Non-pigmented ciliary epithelial cell (primary cell): ENCODE data around the gene WDR81.
"Not testable (repeated sequence)": the region's sequence is repeated elsewhere in the genome, so short reads cannot be mapped to it uniquely, and the experiment has no call there.

Source experiments
- DNase-seq: peaks from one replicate; pipeline ENCODE4 v3.0.0-alpha.2; 2010; ENCODE audit warnings: low read depth

The WDR81 gene

DNA sequence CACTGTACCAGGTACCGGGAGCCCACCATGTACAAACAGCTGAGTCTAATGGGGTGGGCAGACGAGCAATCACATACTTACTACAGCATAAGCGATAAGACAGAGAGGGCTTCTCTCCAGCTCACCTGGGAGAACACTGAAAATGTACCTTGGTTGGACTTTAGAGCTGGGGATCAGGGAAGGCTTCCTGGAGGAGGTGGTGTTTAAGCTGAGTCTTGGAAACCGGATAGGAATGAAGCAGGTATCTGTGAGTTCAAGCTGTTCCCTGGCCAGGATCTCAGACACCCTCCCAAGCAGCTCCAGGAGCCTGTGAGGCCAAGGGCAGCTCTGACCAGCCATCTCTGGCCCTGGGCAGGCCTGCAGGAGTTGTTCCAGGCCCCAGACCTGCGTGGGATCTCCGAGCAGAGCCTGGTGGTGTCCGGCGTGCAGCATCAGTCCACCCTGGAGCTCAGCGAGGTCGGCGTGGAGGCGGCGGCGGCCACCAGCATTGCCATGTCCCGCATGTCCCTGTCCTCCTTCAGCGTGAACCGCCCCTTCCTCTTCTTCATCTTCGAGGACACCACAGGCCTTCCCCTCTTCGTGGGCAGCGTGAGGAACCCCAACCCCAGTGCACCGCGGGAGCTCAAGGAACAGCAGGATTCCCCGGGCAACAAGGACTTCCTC is 29.4 kb downstream of the WDR81 start:
- no peak for DNase-seq

DNA sequence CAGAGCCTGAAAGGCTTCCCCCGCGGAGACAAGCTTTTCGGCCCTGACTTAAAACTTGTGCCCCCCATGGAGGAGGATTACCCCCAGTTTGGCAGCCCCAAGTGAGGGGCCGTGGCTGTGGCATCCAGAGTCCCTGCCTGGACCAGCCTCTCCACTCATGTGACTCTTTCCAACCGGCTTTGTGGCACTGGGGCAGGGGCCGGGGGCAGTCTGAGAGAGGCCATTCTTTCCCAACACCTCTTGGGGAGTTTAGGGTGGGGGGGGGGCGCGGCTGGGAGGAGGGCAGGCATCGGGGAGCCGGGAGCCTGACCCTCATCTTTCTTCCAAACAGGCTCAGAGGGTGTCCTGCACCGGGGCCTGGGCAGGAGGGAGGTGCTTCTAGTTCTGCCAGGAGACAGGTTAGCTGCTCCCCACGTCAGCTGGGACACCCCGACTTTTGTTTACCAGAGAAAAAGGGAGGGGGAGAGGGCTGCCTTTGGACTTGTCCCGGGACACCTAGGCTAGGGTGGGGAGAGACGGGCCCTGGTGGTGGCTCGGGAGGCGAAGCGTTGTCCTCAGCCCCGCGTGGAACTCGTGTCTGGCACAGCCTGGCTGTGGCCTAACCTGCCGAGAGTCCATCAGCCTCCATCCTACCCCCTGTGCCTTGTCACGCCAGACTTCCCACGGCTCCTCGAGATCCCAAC is 30.1 kb downstream of the WDR81 start:
- no peak for DNase-seq

DNA sequence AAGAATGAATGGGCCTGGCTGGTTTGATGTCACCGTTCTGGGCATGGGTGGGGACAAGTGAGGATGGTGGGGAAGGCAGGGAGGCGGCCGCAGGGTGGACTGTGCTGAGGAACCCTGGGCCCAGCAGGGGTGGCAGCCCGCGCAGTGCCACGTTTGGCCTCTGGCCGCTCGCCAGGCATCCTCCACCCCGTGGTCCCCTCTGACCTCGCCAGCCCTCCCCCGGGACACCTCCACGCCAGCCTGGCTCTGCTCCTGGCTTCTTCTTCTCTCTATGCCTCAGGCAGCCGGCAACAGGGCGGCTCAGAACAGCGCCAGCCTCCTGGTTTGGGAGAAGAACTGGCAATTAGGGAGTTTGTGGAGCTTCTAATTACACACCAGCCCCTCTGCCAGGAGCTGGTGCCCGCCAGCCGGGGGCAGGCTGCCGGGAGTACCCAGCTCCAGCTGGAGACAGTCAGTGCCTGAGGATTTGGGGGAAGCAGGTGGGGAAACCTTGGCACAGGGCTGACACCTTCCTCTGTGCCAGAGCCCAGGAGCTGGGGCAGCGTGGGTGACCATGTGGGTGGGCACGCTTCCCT is 30.8 kb downstream of the WDR81 start:
- DNase-seq, result no peak

DNA sequence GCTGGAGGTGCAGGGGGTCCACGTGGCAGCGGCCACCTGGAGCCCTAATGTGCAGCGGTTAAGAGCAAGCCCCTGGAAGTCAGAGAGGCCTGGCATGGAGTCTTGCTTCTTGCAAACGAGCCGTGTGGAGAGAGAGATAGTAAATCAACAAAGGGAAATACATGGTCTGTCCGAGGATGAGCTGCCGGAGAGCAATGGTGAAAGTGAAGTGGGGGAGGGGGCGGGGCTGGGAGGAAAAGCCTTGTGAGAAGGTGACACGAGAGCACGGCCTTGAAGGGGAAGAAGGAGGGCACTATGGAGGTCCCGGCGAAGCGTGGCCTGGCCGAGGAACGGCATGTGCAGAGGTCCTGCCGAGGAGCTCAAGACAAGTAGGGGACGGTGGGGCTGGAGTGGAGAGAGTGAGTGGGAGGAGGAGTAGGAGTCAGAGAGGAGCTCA is 31.3 kb downstream of the WDR81 start:
- DNase-seq, result no peak

DNA sequence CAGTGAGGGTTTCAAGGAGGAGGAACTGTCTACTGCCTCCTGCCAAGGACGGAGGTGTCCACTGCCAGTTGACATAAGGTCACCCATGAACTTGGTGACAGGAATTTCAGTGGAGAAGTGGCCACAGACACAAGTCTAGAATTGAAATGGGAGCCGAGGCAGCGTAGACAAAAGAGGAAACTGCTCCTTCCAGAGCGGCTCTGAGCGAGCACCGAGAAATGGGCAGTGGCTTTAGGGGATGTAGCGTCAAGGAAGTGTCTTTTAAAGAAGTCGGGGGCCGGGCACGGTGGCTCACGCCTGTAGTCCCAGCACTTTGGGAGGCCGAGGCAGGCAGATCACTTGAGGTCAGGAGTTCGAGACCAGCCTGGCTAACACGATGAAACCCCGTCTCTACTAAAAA is 34.3 kb downstream of the WDR81 start:
- DNase-seq, result no peak

DNA sequence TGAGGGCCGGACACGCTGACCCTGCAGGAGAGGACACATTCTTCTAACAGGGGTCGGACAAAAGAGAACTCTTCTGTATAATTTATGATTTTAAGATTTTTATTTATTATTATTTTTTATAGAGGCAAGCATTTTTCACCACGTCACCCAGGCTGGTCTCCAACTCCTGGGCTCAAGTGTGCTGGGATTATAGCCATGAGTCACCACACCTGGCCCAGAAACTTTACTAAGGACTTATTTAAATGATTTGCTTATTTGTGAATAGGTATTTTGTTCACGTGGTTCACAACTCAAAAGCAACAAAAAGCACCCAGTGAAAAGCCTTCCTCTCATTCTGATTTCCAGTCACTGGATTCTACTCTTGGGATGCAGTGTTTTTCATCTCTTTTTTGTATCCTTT is 35.0 kb downstream of the WDR81 start:
- no peak for DNase-seq

DNA sequence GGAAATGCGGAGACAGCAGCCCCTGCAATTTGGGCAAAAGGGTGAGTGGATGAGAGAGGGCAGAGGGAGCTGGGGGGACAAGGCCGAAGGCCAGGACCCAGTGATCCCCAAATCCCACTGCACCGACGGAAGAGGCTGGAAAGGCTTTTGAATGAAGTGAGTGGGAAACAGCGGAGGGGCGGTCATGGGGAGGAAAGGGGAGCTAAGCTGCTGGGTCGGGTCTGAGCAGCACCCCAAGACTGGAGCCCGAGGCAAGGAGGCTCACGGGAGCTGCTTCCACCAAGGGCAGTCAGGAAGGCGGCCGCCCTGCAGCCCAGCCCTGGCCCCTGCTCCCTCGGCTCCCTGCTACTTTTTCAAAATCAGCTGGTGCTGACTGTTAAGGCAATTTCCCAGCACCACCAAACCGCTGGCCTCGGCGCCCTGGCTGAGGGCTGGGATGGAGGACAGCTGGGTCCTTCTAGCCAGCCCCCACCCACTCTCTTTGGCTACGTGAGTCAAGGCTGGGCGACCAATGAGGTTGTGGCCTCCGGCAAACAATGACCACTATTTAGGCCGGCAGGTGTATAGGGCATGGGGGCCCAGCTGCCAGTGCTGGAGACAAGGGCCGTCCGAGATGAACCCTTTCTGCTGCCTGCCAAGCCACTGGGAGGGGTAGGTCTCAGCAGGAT is 37.9 kb downstream of the WDR81 start:
- DNase-seq, result no peak

DNA sequence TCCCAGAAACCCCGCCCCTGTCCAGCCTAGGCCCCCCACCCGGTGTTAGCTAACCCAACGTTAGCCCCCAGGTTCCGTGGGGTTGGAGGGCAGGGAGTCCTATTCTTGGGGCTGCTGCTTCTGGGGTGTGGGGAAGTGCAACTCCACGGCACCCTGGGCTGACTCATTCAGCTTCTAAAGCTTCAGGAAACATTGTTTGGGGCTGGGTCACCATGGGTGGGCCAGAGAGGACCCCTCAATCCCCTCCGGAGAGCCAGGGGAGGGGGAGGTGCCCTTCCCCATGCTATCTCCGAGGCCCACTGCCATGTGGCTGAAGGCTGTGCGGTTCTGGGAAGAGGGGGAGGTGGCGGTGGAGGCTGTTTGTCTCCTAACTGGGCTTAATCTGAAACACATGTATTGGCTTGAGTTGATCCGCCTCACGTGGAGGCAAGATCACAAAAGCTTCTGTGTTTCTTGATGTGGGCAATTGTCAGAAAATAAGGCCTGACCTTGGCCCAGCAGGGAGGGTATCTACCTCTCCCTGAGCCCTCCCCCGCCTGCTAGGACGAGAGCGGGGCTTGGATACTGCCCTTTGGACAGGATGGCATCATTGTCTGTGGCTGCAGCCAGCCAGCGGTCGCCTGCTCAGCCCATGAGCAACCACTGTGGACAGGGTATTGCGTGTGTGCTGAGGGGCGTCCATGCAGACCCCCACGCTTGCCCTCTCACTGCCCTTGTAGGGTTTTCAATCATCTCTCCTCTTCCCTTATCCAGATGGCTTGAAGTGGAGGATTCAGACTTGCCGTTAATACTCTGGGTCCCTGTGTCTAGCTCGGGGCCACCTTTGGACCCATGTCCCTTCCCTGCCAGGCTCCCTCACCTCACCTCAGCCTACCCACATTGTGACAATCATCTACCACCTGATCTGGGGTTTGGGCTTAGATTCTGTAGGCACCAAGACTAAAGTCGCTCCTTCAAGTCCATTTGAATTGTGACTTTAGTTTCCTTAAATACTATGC is 38.7 kb downstream of the WDR81 start:
- no peak for DNase-seq

DNA sequence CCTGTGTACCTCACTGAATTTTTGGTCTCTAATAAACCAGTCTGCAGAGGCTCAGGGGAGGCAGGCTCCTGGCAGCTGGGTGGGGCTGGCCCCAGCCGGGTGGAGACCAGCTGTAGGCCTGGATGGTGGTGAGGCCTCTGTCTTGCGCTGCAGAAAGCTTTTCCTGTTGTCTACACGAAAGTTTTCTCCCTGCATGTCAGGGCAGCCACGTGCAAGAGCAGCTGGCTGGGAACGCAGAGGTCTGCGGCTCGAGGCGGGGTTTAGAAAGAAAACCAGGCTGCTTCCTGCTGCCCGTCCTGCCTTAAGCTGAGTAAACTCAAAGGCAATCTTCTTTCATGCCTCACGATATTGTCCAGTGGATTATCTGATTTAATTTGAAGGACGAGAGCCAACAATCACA is 39.8 kb downstream of the WDR81 start:
- no peak for DNase-seq

DNA sequence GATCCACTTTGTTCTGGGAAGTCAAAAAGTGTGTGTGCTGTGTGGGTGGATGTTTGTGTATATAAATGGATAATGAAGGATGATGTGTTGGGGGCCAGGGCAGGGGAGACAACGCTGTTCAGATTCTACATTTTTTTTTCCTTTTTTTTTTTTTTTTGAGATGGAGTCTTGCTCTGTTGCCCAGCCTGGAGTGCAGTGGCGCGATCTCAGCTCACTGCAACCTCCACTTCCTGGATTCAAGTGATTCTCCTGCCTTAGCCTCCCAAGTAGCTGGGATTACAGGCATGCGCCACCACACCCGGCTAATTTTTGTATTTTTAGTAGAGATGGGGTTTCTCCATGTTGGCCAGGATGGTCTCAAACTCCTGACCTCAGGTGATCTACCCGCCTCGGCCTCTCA is 40.2 kb downstream of the WDR81 start:
- not testable (repeated sequence) for DNase-seq

DNA sequence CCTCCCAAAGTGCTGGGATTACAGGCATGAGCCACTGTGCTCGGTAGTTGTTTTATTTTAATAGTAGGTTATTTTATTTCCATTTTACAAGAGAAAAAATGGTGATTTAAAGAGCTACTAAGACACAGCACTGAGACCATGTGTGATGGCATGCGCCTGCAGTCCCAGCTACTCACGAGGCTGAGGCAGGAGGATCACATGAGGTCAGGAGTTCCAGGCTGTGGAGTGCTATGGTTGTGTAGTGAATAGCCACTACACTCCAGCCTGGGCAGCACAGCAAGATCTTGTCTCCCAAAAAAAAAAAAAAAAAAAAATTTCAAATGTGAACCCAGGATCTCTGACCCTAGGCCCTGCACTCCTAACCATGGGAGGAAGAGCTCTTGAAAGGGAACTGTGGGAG is 41.1 kb downstream of the WDR81 start:
- DNase-seq, result no peak

DNA sequence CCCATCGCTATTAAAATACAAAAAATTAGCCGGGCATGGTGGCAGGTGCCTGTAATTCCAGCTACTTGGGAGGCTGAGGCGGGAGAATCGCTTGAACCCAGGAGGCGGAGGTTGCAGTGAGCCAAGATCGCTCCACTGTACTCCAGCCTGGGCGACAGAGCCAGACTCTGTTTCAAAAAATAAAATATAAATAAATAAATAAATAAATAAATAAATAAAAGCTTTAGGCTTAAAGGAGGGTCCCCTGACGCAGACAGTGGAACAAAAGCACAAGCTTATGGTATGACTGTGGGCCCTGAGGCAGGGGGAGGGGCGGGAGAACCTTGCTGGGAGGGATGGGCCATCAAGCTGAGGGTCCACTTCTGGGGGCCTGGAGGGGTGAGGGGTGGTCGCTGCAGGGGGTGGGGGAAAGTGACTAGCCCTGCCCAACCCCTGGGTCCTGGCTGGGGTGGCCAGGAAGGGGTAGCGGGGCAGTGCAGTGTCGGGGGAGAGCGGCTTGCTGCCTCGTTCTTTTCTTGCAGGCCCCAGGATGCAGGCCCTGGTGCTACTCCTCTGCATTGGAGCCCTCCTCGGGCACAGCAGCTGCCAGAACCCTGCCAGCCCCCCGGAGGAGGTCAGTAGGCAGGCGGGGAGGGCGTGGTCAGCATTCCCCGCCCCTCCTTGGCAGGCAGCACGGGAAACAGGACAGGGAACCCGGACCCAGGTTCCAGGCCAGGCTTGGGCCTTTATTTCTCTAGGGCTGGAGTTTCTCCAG is 42.1 kb downstream of the WDR81 start:
- no peak for DNase-seq

DNA sequence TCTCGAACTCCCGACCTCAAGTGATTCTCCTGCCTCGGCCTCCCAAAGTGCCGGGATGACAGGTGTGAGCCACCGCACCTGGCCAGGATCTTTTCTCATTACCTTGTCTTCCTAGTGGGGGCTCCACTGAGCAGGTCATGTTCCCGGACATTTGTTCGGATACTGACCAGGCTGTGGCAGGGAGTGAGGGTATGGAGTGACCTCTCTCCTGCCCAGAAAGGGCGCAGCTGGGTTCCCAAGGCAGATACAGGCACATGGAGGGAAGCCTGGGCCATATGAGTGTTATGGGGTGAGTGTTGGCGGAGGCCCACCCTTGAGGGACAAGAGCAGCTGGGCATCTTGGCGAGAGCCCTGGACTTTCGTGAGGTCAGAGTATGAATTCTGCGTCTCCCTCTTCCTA is 42.9 kb downstream of the WDR81 start:
- DNase-seq, result no peak

DNA sequence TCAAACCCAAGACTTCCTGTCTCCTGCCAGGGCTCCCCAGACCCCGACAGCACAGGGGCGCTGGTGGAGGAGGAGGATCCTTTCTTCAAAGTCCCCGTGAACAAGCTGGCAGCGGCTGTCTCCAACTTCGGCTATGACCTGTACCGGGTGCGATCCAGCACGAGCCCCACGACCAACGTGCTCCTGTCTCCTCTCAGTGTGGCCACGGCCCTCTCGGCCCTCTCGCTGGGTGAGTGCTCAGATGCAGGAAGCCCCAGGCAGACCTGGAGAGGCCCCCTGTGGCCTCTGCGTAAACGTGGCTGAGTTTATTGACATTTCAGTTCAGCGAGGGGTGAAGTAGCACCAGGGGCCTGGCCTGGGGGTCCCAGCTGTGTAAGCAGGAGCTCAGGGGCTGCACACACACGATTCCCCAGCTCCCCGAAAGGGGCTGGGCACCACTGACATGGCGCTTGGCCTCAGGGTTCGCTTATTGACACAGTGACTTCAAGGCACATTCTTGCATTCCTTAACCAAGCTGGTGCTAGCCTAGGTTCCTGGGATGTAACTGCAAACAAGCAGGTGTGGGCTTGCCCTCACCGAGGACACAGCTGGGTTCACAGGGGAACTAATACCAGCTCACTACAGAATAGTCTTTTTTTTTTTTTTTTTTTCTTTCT is 45.4 kb downstream of the WDR81 start:
- DNase-seq, result no peak

DNA sequence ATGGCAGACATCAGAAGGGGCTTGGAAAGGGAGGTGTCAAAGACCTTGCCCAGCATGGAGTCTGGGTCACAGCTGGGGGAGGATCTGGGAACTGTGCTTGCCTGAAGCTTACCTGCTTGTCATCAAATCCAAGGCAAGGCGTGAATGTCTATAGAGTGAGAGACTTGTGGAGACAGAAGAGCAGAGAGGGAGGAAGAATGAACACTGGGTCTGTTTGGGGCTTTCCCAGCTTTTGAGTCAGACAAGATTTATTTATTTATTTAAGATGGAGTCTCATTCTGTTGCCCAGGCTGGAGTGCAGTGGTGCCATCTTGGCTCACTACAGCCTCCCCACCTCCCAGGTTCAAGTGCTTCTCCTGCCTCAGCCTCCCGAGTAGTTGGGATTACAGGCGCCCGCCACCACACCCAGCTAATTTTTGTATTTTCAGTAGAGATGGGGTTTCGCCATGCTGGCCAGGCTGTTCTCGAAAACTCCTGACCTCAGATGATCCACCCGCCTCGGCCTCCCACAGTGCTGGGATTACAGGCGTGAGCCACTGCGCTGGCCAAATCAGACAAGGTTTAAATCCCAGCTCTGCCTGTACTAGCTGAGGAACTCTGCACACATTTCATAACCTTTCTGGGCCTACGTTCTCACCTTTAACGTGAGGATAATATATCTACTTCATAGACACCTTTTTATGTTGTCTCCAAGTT is 48.6 kb downstream of the WDR81 start:
- not testable (repeated sequence) for DNase-seq

DNA sequence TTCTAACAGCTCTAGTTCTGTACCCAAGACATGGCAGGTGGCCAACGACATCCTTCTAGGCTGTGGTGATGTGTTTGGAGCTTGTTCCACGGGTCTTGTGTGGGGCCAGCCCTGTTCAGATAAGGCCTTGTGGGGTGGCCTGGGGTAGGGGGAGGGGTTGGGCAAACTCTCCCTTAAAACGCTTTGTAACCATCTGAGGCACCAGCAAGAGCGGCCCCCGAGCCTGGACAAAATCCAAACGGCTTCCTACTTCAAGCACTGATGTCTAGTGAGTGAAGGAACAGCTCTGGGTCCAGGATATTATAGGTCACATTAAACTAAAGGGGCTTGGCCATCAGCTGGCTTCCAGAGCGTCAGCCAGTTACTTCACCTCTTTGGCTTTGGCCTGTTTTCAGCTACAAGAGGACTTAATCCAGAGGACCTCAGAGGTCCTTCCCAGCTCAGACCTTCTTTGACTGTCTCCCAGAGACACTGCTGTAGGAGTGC is 49.2 kb downstream of the WDR81 start:
- no peak for DNase-seq

DNA sequence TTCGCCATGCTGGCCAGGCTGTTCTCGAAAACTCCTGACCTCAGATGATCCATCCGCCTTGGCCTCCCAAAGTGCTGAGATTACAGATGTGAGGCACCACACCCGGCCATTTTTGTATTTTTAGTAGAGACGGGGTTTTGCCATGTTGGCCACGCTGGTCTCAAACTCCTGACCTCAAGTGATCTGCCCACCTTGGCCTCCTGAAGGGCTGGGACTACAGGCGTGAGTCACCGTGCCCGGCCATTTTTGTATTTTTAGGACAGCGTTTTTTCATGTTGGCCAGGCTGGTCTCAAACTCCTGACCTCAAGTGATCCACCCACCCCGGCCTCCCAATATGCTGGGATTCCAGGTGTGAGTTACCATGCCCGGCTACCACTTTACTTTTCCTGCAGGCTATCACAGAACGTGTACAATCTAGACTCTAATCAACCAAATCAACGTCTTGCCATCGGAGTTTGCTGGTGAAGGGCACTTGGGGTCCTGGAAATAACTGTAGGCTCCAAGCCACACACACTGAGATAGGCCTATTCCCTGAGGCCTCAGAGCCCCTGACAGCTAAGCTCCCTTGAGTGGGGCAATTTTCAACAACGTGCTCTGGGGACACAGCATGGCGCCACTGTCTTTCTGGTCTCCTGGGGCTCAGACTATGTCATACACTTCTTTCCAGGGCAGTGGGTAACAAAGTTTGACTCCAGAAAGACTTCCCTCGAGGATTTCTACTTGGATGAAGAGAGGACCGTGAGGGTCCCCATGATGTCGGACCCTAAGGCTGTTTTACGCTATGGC is 50.1 kb downstream of the WDR81 start:
- no peak for DNase-seq

DNA sequence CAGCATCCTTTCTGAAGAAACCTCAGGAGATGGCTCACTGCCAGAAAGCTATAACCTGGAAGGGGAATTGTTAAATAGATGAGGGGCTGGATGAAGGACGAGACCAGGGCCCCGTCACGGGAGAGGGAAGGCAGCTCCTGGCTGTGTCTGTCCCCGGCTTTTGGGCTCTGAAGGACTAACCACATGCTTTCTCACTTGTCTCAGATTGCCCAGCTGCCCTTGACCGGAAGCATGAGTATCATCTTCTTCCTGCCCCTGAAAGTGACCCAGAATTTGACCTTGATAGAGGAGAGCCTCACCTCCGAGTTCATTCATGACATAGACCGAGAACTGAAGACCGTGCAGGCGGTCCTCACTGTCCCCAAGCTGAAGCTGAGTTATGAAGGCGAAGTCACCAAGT is 51.8 kb downstream of the WDR81 start:
- DNase-seq, result no peak

DNA sequence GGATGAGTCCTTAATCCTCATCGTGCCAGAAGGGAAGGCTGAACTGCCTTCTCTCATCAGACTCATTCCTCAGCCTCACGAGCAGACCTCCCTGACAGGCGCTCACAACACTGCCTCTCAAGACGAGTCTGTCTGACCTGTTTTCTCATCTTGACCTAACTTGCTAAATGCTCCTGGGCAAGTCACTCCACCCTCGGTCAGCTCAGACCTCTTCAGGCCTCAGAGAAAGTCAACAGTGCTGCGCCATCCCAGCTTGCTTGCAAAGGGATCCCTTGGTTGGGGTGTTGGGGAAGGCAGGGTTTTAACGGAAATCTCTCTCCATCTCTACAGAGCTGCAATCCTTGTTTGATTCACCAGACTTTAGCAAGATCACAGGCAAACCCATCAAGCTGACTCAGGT is 52.4 kb downstream of the WDR81 start:
- no peak for DNase-seq
